Transverse colon (tissue), 4 donors: Measurements from ENCODE around the gene AHCTF1.

Source experiments
- CTCF ChIP-seq, 5 experiments: fragments of 200-600 bp in 3 of 5; fragments of 450-650 bp in 2 of 5; sonication (generic) in 3 of 5; IDR thresholded peaks; 1 replicate in 2 of 5; 2 replicates in 3 of 5; pipeline ENCODE4 v1.5.1; 2016 to 2017; ENCODE audit warnings: antibody characterized with exemption in 5 of 5, inconsistent platforms in 3 of 5, mild to moderate bottlenecking in 2 of 5, moderate library complexity in 1 of 5
- EP300 ChIP-seq: sonication (generic); formaldehyde crosslinking; IDR thresholded peaks from one replicate; pipeline ENCODE4 v1.6.1; 2017; ENCODE audit warnings: antibody characterized with exemption, low read depth
- POLR2A ChIP-seq: fragments of 450-650 bp; IDR thresholded peaks from one replicate; pipeline ENCODE4 v1.6.1; 2016; ENCODE audit warnings: antibody characterized with exemption, mild to moderate bottlenecking, moderate library complexity
- POLR2AphosphoS5 ChIP-seq, 3 donors: sonication (generic); formaldehyde crosslinking; IDR thresholded peaks; one replicate each; pipeline ENCODE4 v1.6.1; 2016; ENCODE audit warnings: antibody characterized with exemption in 3 of 3

- TF ChIP-seq POLR2A (no peak), CTCF (IDR thresholded peaks at IDR 0.05) (no peak), EP300 (no peak), POLR2AphosphoS5 (IDR thresholded peaks at IDR 0.05) (no peak)
These were observed 40.2 kb upstream of the AHCTF1 start for GRCh38 chr1:246971969-246972368.
